LNCaP clone FGC (cell line): ENCODE measurements around the gene MROH9.
"Not testable (repeated sequence)": the region's sequence is repeated elsewhere in the genome, so short reads cannot be mapped to it uniquely, and the experiment has no call there.

Experiments
- DNase-seq: peaks from one replicate; pipeline ENCODE4 v3.0.0-alpha.2; 2011; ENCODE audit warnings: low read depth
- H3K4me3 ChIP-seq: 2 replicates; pipeline ENCODE4 v1.5.1; 2011; ENCODE audit warnings: mild to moderate bottlenecking, low read depth, low read length, control low read depth
- CTCF ChIP-seq: IDR thresholded peaks from 2 replicates; pipeline ENCODE4 v1.5.1; 2012; ENCODE audit warnings: mild to moderate bottlenecking; ENCODE audit not compliant: control insufficient read depth, insufficient read depth; ENCODE audit errors: extremely low read depth

MROH9 gene

GRCh38 chr1:170903961-170904360, 31.4 kb upstream of the MROH9 start:
- no peak for DNase-seq
- TF ChIP-seq CTCF, result no peak
- H3K4me3 ChIP-seq, result no peak overlapping the region

DNA sequence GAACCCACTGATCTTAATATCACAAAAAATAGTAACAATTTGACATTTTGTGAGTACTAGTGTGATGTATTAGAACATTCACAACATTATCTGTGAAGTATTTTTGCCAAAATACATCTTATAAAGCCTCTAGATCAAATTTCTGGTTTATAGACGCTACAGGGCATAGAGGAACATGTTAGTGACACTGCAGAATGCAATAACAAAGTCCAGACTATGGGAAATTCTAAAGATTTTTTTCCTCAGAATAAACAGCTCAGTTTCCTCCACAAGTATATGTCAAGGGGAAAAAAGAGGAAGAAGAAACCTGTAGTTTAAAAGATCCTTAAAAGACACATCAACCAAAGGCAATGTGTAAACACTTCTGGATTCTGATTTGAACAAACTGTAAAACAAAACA, 26.4 kb upstream of the MROH9 start:
- no peak for TF ChIP-seq CTCF
- no peak for DNase-seq
- H3K4me3 ChIP-seq, result no peak overlapping the region

DNA sequence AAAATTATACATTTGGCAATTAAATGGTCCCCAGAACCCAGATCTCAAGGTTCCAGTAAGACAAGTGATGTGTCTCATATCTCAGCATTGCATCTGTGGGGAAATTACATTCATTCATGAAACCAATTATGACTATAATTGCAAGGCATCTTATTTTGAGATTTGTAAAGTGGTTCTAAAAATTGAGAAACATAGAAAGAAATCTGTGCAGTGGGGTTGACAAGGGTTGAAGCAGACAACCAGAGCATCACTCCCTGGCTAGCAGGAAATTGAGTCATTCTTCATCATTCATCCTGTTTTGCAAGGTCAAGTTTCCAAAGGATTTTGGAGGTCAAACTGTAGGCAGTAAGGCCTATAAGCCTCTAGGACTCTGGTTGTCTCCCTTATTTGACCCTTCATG, 25.1 kb upstream of the MROH9 start:
- no peak for DNase-seq
- no peak for TF ChIP-seq CTCF
- H3K4me3 ChIP-seq, result no peak overlapping the region

DNA sequence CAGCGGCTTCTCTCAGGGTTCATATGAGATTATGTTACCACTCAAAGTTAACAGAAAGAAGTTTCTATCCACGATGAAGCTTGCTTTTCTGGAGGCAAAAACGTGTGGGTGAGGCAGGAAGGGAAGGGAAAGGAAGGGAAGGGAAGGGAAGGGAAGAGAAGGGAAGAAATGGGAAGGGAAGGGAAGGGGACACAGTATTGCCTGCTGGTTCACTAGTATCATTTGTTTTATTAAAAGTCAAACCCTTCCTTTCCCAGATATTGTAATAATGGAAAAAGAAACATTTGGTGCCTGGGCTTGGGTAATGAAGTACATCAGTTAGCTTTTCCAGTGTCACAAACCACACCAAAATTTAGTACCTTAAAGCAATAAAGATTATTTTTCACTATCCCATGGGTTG, 18.0 kb upstream of the MROH9 start:
- no peak overlapping the region for H3K4me3 ChIP-seq
- no peak for TF ChIP-seq CTCF
- DNase-seq, result no peak

DNA sequence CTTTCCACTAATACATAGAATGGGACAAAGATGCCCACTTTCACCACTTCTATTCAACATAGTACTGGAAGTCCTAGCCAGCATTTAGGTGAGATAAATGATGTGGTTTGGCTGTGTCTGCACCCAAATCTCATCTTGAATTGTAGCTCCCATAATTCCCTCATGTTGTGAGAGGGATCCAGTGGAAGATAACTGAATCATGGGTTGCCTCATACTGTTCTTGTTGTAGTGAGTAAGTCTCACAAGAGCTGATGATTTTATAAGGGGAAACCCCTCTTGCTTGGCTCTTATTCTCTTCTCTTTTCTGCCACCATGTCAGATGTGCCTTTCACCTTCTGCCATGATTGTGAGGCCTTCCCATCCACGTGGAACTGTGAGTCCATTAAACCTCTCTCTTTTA, 10.7 kb upstream of the MROH9 start:
- not testable (repeated sequence) for DNase-seq

DNA sequence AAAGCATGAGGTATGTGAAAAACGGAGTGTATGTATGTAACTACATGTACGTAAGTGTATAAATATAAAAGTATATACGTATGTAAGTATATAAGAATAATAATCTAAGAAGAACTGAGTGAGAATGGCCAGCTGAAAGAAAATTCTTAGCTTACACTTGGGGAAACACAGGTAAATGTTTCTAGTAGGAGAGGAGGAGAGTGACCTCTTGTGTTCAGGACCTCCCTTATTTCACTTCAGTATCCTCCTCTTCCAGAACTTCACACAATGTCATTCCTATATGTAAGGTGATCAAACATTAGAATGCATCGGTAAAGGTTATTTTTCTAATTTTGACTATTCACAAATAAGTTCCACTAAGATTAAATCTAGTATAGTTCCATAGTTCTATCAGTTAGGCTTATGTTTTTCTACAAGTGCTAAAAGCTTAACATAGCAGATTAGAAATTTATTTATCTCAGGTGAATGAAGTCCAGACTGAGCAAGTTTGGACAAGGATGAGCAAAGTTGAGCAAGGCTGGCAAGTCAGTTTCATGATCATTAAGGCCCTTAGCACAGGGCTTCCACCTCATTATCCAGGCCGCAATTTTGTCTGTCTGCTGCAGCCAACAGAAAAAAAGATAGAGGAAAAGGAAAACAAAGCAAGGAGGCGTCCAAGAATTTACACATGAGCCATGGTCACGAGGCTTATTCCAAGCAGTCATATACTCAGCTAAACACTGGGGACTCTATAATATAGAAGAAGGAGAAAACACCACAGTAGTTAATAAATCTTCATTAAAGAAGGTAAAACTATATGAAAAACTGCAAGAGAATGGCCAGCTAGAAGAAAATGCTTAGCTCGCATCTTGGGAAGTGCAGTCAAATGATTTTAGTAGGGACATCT, 7.1 kb upstream of the MROH9 start:
- no peak for DNase-seq
- TF ChIP-seq CTCF, result peak; percentile 38; the same call in 1 of the 2 replicates
- H3K4me3 ChIP-seq, result no peak overlapping the region

More for the DNA sequence above, 10.7 kb upstream of the MROH9 start:
- not testable (repeated sequence) for H3K4me3 ChIP-seq

GRCh38 chr1:170929412-170929834, 5.9 kb upstream of the MROH9 start:
- no peak overlapping the region for H3K4me3 ChIP-seq
- no peak for DNase-seq
- TF ChIP-seq CTCF, result no peak
